ENCODE measurements around the gene TNFRSF14. TPM values are rescaled to one million over a fixed set of nuclear protein-coding genes. Genes with fewer than 3 reads are reported as not detected.
A peak's percentile ranks its signal among the peaks of the same experiment; 100 is the strongest.

TNFRSF14 gene
- total and polyA plus RNA-seq, 9 of the 15 experiments (the other 6 are each of a cell fraction or from before 2014, with no cell fraction given): 0.11 to 2.3 (median 0.68) TPM; not detected in 2

DNA sequence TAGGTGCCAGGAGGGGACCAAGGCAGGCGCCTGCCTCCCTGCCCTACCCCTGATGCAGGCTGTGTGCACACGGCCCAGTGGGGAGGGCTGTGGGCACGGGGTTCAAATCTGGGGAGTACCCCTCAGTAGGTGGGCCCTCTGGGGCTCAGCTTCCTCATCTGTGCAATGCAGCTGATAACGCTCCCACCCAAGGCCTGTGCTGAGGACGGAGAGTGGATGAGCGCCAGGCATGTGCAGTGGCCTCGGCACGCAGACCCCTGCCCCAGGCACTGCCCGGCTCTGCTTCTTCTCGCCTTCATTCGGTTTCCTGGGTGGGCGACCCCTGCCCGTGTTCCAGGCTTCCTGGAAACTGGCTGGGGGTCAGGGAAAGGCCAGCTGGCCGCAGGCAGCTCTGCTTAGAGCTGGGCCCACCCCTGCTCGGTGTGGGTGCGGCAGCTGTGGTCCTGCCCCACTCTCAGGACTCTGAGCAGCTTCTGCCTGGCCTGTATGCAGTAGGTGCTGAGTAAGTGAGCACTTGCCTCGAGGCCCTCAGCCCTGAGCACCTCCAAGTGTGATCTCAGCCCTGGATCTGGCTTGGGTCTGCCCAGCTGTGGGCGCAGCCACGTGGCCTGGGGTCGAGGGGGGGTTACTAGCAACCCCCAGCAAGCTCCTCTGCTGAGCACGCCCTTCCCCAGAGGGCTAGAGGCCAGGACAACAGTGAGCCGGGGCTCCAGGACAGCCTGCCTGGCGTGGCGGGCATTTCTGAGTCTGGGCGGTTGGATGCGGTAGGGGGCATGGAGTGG lies 11.9 kb upstream of the TNFRSF14 start (continued):
- no peak for TF ChIP-seq BRF1 (IDR thresholded peaks at IDR 0.05; ENCODE audit: borderline replicate concordance, extremely low read depth, insufficient read length)
- TF ChIP-seq STAT5A (IDR thresholded peaks at IDR 0.05; ENCODE audit: borderline replicate concordance, low read length): no peak
- TF ChIP-seq, protein P1, sequence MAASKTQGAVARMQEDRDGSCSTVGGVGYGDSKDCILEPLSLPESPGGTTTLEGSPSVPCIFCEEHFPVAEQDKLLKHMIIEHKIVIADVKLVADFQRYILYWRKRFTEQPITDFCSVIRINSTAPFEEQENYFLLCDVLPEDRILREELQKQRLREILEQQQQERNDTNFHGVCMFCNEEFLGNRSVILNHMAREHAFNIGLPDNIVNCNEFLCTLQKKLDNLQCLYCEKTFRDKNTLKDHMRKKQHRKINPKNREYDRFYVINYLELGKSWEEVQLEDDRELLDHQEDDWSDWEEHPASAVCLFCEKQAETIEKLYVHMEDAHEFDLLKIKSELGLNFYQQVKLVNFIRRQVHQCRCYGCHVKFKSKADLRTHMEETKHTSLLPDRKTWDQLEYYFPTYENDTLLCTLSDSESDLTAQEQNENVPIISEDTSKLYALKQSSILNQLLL (CRISPR knock-in tag; IDR thresholded peaks at IDR 0.05; ENCODE audit: borderline replicate concordance): no peak
- TF ChIP-seq PATZ1 (CRISPR knock-in tag; IDR thresholded peaks at IDR 0.05; ENCODE audit: borderline replicate concordance): no peak
- TF ChIP-seq KHSRP (IDR thresholded peaks at IDR 0.05): no peak
- TF ChIP-seq SIRT6 (IDR thresholded peaks at IDR 0.05; ENCODE audit: low read depth, low read length): no peak
- no peak for TF ChIP-seq HMG20A (CRISPR knock-in tag; conservative IDR thresholded peaks at IDR 0.05)
- TF ChIP-seq, protein P2, sequence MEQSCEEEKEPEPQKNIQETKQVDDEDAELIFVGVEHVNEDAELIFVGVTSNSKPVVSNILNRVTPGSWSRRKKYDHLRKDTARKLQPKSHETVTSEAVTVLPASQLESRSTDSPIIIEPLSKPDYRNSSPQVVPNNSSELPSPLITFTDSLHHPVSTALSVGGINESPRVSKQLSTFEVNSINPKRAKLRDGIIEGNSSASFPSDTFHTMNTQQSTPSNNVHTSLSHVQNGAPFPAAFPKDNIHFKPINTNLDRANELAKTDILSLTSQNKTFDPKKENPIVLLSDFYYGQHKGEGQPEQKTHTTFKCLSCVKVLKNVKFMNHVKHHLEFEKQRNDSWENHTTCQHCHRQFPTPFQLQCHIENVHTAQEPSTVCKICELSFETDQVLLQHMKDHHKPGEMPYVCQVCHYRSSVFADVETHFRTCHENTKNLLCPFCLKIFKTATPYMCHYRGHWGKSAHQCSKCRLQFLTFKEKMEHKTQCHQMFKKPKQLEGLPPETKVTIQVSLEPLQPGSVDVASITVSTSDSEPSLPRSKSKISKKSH (CRISPR knock-in tag; IDR thresholded peaks at IDR 0.05): no peak
- TF ChIP-seq ZNF143 (CRISPR knock-in tag; IDR thresholded peaks at IDR 0.05): no peak
- TF ChIP-seq ASH1L (IDR thresholded peaks at IDR 0.05; ENCODE audit: borderline replicate concordance, low read depth, partially characterized antibody): no peak
- TF ChIP-seq ZNF589 (CRISPR knock-in tag; IDR thresholded peaks at IDR 0.05; ENCODE audit: low read depth): no peak
- TF ChIP-seq MNT (conservative IDR thresholded peaks at IDR 0.05): peak; percentile 69 to 80
- TF ChIP-seq ZBTB49 (CRISPR knock-in tag; IDR thresholded peaks at IDR 0.05; ENCODE audit: borderline replicate concordance): no peak
- no peak for TF ChIP-seq ZNF232 (CRISPR knock-in tag; IDR thresholded peaks at IDR 0.05)
- TF ChIP-seq, protein P3, sequence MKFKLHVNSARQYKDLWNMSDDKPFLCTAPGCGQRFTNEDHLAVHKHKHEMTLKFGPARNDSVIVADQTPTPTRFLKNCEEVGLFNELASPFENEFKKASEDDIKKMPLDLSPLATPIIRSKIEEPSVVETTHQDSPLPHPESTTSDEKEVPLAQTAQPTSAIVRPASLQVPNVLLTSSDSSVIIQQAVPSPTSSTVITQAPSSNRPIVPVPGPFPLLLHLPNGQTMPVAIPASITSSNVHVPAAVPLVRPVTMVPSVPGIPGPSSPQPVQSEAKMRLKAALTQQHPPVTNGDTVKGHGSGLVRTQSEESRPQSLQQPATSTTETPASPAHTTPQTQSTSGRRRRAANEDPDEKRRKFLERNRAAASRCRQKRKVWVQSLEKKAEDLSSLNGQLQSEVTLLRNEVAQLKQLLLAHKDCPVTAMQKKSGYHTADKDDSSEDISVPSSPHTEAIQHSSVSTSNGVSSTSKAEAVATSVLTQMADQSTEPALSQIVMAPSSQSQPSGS (CRISPR knock-in tag; IDR thresholded peaks at IDR 0.05): no peak
